Stimulated activated CD8-positive, alpha-beta memory T cell treated with anti-CD3 and anti-CD28 coated beads, Interleukin-7, amount 100 ng/mL, for 48 hours (primary cell): ENCODE data around the gene WFIKKN1.

Experiments
- DNase-seq, 2 donors: peaks; one replicate each; pipeline ENCODE4 v3.0.0-alpha.2; 2020; ENCODE audit warnings: low read depth in 1 of 2; ENCODE audit errors: extremely low read depth in 1 of 2

The WFIKKN1 gene

GRCh38 chr16:682493-683395 lies 52.0 kb downstream of the WFIKKN1 start:
- DNase-seq: no peak

GRCh38 chr16:683396-684070 lies 52.7 kb downstream of the WFIKKN1 start:
- DNase-seq: no peak
